PC-9 (cell line): Measurements from ENCODE around the gene FARP1. TPM values are rescaled to one million over a fixed set of nuclear protein-coding genes. Genes with fewer than 3 reads are reported as not detected.

Source experiments
- BruUV-seq: library from RNA; stranded (reverse); fragments of 400-500 nt; replicated peaks from 2 replicates; lab custom pipeline; 2021; lab: Mats Ljungman, UMichigan
- CTCF ChIA-PET: fragments of 300-600 bp; sonication (Branson Sonifier 250); formaldehyde crosslinking; loops from one replicate; lab custom pipeline; 2022; ENCODE audit warnings: antibody characterized with exemption; lab: Charles Lee
- POLR2A ChIA-PET: fragments of 300-600 bp; sonication (Branson Sonifier 250); formaldehyde crosslinking; loops from one replicate; lab custom pipeline; 2022; ENCODE audit warnings: antibody characterized with exemption; ENCODE audit not compliant: unreplicated experiment; lab: Charles Lee
- DNase-seq, 2 experiments: peaks; one replicate each; pipeline versions ENCODE4 v3.0.0 to v3.0.0-alpha.2; 2015 to 2022; ENCODE audit warnings: mixed read lengths in 1 of 2
- H2AFZ ChIP-seq: fragments of 200-600 bp; sonication (generic); 2 replicates; pipeline ENCODE4 v1.8.1; 2017; ENCODE audit warnings: antibody characterized with exemption
- H3F3A ChIP-seq: fragments of 200-600 bp; sonication (generic); 2 replicates; pipeline ENCODE4 v1.8.1; 2017; ENCODE audit warnings: antibody characterized with exemption, mild to moderate bottlenecking, low read depth; ENCODE audit not compliant: insufficient read depth
- H3K27ac ChIP-seq: fragments of 200-600 bp; sonication (generic); 2 replicates; pipeline ENCODE4 v1.6.1; 2016; ENCODE audit warnings: mixed run types
- H3K27me3 ChIP-seq: fragments of 200-600 bp; sonication (generic); 2 replicates; pipeline ENCODE4 v1.6.1; 2016; ENCODE audit warnings: low read depth, mixed run types; ENCODE audit not compliant: insufficient read depth
- H3K36me3 ChIP-seq: fragments of 200-600 bp; sonication (generic); 2 replicates; pipeline ENCODE4 v1.6.1; 2016; ENCODE audit warnings: low read depth, mixed run types
- H3K4me1 ChIP-seq: fragments of 200-600 bp; sonication (generic); replicated peaks from 2 replicates; pipeline ENCODE4 v1.6.1; 2016; ENCODE audit warnings: mixed run types; ENCODE audit not compliant: insufficient read depth
- H3K4me2 ChIP-seq: fragments of 200-600 bp; sonication (generic); 2 replicates; pipeline ENCODE4 v1.6.1; 2017; ENCODE audit warnings: mixed run types
- H3K4me3 ChIP-seq: fragments of 200-600 bp; sonication (generic); 2 replicates; pipeline ENCODE4 v1.6.1; 2016; ENCODE audit warnings: mixed run types
- H3K79me2 ChIP-seq: fragments of 200-600 bp; sonication (generic); 2 replicates; pipeline ENCODE4 v1.6.1; 2017; ENCODE audit warnings: low read depth, mixed run types
- H3K9me2 ChIP-seq: fragments of 200-600 bp; sonication (generic); 2 replicates; pipeline ENCODE4 v1.8.1; 2017; ENCODE audit warnings: mild to moderate bottlenecking; ENCODE audit not compliant: insufficient read depth
- H3K9me3 ChIP-seq: fragments of 200-600 bp; sonication (generic); 2 replicates; pipeline ENCODE4 v1.8.1; 2016; ENCODE audit warnings: low read depth; ENCODE audit not compliant: insufficient read depth
- H4K20me1 ChIP-seq: fragments of 200-600 bp; sonication (generic); 2 replicates; pipeline ENCODE4 v1.8.1; 2017; ENCODE audit not compliant: insufficient read depth
- EZH2 ChIP-seq: fragments of 200-600 bp; sonication (generic); IDR thresholded peaks from 2 replicates; pipeline ENCODE4 v1.8.0; 2017; ENCODE audit warnings: antibody characterized with exemption, low read depth
- intact Hi-C: fragments of 100-400 bp; cut with micrococcal nuclease; formaldehyde crosslinking; loops from one replicate; pipeline ENCODE4 v1.10.0; 2022; ENCODE audit not compliant: unreplicated experiment
- total RNA-seq: library from RNA; stranded (reverse); gene quantifications from 2 replicates; pipeline ENCODE4 v1.2.3, GENCODE V29; 2021
- TF ChIP-seq, protein P1 (sequence below): fragments of 200-600 bp; sonication (generic); conservative IDR thresholded peaks from 2 replicates; pipeline ENCODE4 v1.6.1; 2017; ENCODE audit warnings: mixed run types, antibody characterized with exemption, mild to moderate bottlenecking, moderate library complexity

FARP1 gene
- total RNA-seq, 1 experiment from 2014 or later = 62.1 TPM

DNA sequence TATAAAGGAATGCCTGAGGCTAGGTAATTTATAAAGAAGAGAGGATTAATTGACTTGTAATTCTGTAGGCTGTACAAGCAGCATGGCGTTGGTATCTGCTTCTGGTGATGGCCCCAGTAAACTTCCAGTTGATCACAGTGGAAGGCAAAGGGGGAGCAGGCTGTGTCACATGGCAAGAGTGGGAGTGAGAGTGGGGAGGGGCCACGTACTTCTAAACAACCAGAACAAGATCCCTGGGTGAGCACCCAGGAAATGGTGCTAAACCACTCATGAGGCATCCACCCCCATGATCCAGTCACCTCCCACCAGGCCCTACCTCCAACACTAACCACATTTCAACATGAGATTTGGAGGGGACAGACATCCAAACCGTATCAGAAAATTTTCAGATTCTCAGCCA is 37.2 kb downstream of the FARP1 start:
- Histone ChIP-seq H3K4me3 (no peak overlapping the region), H3K9me2 (no peaks in the 10 kb centered on the region), H3K27ac (no peak overlapping the region), H3K27me3 (no peaks in the 10 kb centered on the region), H3K4me2 (no peak overlapping the region), H3K9me3 (no peaks in the 10 kb centered on the region), H2AFZ (no peak overlapping the region), H3F3A (no peaks in the 10 kb centered on the region), H3K36me3 (no peaks in the 10 kb centered on the region), H3K79me2 (no peaks in the 10 kb centered on the region), H3K4me1 (0 out of 2 replicates have a peak, but pooled peaks cover under 1% of the 10 kb centered on the region), H4K20me1 (no peaks in the 10 kb centered on the region)
- ChIA-PET POLR2A (no interaction called here), CTCF (no interaction called here)
- no peak for TF ChIP-seq EZH2
- TF ChIP-seq, protein P1, sequence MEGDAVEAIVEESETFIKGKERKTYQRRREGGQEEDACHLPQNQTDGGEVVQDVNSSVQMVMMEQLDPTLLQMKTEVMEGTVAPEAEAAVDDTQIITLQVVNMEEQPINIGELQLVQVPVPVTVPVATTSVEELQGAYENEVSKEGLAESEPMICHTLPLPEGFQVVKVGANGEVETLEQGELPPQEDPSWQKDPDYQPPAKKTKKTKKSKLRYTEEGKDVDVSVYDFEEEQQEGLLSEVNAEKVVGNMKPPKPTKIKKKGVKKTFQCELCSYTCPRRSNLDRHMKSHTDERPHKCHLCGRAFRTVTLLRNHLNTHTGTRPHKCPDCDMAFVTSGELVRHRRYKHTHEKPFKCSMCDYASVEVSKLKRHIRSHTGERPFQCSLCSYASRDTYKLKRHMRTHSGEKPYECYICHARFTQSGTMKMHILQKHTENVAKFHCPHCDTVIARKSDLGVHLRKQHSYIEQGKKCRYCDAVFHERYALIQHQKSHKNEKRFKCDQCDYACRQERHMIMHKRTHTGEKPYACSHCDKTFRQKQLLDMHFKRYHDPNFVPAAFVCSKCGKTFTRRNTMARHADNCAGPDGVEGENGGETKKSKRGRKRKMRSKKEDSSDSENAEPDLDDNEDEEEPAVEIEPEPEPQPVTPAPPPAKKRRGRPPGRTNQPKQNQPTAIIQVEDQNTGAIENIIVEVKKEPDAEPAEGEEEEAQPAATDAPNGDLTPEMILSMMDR = no peak
- DNase-seq = no peak
- intact Hi-C loops = no loop called here
- BruUV-seq = no TSS peak

DNA sequence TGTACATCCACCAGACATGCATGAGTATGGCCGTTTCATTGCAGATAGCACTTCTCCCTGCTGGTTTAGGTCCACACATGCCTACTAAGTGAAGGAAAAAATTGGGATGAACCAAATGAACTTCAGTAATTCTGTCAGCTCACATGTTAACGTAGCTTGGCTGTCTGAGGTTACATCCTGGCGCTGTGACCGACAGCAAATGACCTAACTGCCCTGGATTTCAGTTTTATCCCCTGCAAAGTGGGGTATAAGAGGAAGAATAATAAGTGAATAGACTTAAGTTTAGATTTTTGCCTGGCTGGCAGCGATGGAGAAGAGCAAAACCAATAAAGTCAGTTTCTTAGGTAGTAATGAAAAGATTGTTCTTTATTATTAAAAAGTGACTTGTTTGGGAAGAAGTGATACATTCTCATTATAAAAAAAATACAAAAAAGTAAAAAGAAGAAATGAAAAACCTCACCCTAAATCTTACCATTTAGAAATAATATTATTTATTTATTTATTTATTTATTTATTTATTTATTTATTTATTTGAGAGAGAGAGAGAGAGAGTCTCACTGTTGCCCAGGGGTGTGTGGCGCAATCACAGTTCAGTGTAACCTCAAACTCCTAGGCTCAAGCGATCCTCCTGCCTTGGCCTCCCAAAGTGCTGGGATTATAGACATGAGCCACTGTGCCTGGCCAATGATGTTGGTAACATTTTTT is 38.4 kb downstream of the FARP1 start:
- ChIA-PET CTCF (no interaction called here), POLR2A (no interaction called here)
- H3K4me3 ChIP-seq = no peak overlapping the region
- no peaks in the 10 kb centered on the region for H3K9me2 ChIP-seq
- no peaks in the 10 kb centered on the region for H3F3A ChIP-seq
- TF ChIP-seq EZH2 = no peak
- TF ChIP-seq, protein P1 = no peak
- H3K4me2 ChIP-seq = no peak overlapping the region
- no peak overlapping the region for H2AFZ ChIP-seq
- H3K79me2 ChIP-seq = no peaks in the 10 kb centered on the region
- H4K20me1 ChIP-seq = no peaks in the 10 kb centered on the region
- no peaks in the 10 kb centered on the region for H3K27me3 ChIP-seq
- no peak for DNase-seq
- no peaks in the 10 kb centered on the region for H3K36me3 ChIP-seq
- intact Hi-C loops = no loop called here
- BruUV-seq = no TSS peak
- no peaks in the 10 kb centered on the region for H3K4me1 ChIP-seq
- no peak overlapping the region for H3K27ac ChIP-seq
- H3K9me3 ChIP-seq = no peaks in the 10 kb centered on the region

DNA sequence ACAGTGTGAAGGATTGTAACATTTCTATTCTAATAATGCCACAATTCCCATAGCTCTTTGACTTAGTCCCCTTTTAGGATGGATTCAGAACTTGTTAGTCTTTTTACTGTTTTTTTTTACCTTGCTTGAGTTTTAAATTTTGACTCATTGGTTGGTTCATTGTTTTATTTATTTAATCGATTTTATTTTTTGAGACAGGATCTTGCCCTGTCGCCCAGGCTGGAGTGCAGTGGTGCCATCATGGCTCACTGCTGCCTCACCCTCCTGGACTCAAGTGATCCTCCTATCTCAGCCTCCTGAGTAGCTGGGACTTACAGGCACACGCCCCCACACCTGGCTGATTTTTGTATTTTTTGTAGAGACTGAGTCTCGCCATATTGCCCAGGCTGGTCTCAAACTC is 39.3 kb downstream of the FARP1 start:
- no peak overlapping the region for H2AFZ ChIP-seq
- H3K4me2 ChIP-seq = no peak overlapping the region
- H3K27ac ChIP-seq = no peak overlapping the region
- TF ChIP-seq EZH2 = no peak
- TF ChIP-seq, protein P1 = no peak
- H4K20me1 ChIP-seq = no peaks in the 10 kb centered on the region
- no peaks in the 10 kb centered on the region for H3K36me3 ChIP-seq
- no peaks in the 10 kb centered on the region for H3K9me3 ChIP-seq
- ChIA-PET POLR2A (no interaction called here), CTCF (no interaction called here)
- no peaks in the 10 kb centered on the region for H3K79me2 ChIP-seq
- H3K4me1 ChIP-seq = no peaks in the 10 kb centered on the region
- intact Hi-C loops = no loop called here
- H3K9me2 ChIP-seq = no peaks in the 10 kb centered on the region
- no peaks in the 10 kb centered on the region for H3K27me3 ChIP-seq
- H3K4me3 ChIP-seq = no peak overlapping the region
- no peaks in the 10 kb centered on the region for H3F3A ChIP-seq
- no TSS peak for BruUV-seq
- no peak for DNase-seq
